C1 segment of cervical spinal cord (tissue), 14 donors: ENCODE results near the gene TRPM7.
"Not testable (repeated sequence)": the region's sequence is repeated elsewhere in the genome, so short reads cannot be mapped to it uniquely, and the experiment has no call there.

Experiments used
- DNase-seq, 14 donors: peaks; one replicate each; lab custom pipeline; 2025; lab: John Stamatoyannopoulos, UW

The TRPM7 gene

GRCh38 chr15:50576166-50576565 lies 110.4 kb downstream of the TRPM7 start:
- DNase-seq = no peak

GRCh38 chr15:50573842-50574241 lies 112.8 kb downstream of the TRPM7 start:
- not testable (repeated sequence) for DNase-seq

DNA sequence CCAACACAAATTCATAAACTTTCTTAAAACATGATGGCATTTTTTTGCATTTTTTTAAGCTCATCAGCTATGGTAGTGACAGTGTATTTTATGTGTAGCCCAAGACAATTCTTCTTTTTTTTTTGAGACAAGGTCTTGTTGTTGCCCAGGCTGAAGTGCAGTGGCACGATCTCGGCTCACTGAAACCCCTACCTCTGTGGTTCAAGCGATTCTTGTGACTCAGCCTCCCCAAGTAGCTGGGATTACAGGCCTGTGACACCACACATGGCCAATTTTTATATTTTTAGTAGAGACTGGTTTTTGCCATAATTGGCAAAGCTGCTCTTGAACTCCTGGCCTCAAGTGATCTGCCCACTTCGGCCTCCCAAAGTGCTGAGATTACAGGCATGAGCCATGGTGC lies 122.8 kb downstream of the TRPM7 start:
- DNase-seq = no peak

DNA sequence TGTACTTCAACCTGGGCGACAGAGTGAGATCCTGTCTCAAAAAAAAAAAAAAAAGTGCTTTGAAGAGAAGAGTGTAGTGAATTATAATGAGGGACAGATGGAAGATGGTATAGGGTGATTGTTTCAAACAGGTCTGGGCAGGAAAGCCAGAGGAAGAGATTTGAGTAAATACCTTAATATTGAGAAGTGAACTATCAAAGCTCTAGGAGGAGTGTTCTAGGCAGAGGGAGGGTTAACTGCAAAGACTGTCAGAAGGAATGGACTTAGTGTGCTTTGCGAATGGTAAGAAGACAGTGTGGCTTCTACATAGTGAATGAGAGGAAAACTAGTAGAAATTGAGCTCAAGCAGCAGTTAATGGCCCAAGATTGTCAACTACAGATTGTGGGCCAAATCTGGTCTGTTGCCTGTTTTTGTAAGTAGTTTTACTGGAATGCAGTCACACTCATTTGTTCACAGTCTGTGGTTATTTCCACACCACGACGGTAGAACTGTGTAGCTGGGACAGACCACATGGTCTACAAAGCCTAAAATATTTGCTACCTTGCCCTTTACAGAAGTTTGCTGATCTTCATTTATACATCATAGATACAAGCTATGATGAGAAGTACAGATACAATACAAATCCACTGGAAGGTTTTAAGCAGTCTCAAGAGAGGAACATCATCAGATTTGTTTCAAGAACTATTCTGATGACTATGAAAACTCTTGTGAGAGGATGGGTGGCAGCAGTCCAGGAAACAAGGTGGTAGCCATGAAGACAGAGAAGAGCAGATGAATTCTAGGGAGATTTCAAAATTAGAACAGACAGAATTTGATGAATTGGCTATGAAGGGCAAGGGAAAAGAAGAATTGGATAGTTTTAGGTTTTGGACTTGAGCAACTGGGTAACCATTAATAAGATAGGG lies 123.6 kb downstream of the TRPM7 start:
- DNase-seq = no peak

DNA sequence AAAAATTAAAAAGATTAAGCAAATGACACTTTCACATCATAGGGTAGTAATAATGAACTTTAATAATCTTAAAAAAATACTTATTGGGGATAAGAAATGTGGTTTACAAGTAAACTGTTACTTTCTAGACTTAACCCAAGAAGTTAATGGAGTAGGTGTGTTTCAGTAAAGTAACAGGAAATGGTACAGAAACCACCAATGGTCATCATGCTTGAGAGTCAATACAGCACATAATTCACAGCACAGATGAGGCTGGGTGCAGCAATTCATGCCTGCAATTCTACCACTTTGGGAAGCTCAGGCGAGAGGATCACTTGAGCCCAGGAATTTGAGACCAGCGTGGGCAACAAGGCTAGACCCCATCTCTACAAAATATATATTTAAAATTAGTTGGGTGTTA lies 128.6 kb downstream of the TRPM7 start:
- no peak for DNase-seq

GRCh38 chr15:50556642-50557371 lies 129.8 kb downstream of the TRPM7 start:
- DNase-seq = no peak

GRCh38 chr15:50552238-50552637 lies 134.4 kb downstream of the TRPM7 start:
- no peak for DNase-seq

GRCh38 chr15:50549326-50549725 lies 137.3 kb downstream of the TRPM7 start:
- no peak for DNase-seq

DNA sequence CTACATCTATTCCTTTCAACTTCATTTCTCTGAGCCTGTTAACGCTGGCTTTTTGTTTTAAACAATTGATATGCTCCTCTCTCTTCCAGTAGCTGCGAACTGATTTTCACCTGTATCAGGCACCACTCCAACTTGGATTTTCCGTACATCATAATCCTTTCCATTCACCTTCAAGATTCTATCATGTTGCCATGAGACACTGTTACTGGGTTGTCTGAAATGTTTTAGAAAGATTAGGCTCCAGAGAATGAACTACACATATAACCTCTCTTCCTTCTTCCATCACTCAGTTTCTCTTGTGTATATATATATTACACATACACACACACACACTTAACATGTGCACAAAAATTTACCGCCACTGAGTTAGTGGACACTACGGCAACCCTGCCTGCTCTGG lies 140.0 kb downstream of the TRPM7 start, which contains the start of gene USP50:
Gene USP50 (minus strand): TSS at position 101 of the 400 bp plus-strand sequence. CDS start 141 bp downstream, outside the sequence.
- no peak for DNase-seq

GRCh38 chr15:50544368-50544767 lies 142.2 kb downstream of the TRPM7 start:
- no peak for DNase-seq

GRCh38 chr15:50543556-50543955 lies 143.0 kb downstream of the TRPM7 start:
- DNase-seq = no peak

GRCh38 chr15:50542887-50543210 lies 143.7 kb downstream of the TRPM7 start:
- no peak for DNase-seq

DNA sequence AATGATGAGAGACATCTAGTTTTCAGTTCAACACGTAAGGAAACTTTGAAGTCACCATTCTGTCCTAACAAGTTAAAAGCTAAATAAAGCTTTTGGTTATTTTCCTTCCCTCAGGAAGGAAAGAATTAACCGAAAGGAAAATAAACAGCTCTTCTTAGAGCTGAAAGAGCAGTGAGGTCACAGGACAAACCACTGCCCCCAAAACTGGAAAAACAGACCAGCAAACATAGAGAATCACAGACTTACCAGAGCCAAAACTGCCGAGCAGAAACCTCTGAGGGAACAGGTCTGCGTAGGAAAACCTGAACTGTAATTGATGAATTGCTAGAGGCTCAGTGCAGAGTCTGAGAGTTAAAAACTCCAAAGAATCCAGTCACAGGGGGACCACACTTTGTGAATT lies 154.8 kb downstream of the TRPM7 start:
- no peak for DNase-seq

- no peak for DNase-seq
These were observed 155.4 kb downstream of the TRPM7 start for GRCh38 chr15:50531163-50531562.

GRCh38 chr15:50523851-50524251 lies 162.7 kb downstream of the TRPM7 start:
- DNase-seq = peak in 1 of 14 donors; percentile 3

DNA sequence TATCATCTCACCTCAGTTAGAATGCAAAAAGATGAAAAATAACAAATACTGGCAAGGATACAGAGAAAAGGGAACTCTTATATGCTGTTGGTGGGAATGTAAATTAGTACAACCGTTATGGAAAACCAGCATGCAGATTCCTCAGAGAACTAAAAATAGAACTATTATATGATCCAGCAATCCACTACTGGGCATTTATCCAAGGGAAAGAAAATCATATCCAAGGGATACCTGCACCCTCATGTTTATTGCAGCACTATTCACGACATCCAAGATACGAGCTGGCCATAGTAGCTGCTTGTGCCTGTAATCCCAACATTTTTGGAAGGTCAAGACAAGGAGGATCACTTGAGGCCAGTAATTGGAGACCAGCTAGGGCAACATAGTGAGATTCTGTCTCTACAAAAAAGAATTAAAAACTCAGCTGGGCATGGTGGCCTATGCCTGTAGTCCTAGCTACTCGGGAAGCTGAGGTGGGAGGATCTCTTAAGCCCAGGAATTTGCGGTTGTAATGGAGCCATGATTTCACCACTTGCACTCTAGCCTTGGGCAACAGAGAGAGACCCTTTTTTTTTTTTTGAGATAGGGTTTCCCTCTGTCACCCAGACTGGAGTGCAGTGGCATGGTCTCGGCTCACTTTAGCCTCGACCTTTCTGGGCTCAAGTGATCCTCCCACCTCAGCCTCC lies 166.7 kb downstream of the TRPM7 start:
- no peak for DNase-seq

DNA sequence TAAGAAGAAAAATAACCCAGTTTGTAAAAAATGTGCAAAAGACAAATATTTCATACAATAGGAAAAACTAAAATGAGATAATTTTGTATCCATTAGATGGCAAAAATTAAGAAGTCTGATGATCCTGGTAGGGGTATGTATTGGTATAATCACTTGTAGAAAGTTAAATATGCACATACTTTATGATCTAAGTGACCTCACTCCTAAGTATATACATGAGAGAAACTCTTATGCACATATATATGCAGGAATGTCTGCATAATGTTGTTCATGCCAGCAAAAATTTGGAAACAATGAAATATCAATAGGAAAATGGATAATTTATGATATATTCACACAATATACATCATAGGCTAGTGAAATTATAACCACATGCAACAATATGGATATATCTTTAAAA lies 173.6 kb downstream of the TRPM7 start:
- DNase-seq = no peak
